ENCODE data around the gene IFNL3. TPM values are rescaled to one million over a fixed set of nuclear protein-coding genes. Genes with fewer than 3 reads are reported as not detected.

IFNL3 gene
- total RNA-seq, 1 experiment from 2014 or later: not detected

DNA sequence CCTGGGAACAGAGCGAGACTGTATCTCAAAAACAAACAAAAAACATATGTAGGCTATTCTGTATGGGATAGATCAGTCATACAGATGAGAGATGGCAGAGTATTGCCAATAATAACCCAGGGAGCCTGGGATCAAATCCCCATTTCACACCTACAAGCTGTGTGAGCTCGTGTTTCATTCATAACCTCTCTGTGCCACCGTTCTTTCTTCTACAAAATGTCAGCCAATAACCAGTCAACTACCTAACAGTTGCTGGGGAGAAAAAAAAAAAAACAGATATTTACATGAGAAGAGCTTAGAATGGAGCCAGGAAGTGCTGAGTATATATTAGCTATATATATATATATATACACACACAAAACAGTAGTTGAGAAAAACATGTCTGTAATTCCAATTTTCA, 16.9 kb upstream of the IFNL3 start:
- ChIA-PET POLR2A (ENCODE audit: low non-redundant PET) (no interaction called here), CTCF (no interaction called here)
- Histone ChIP-seq H3K9me3 (ENCODE audit: low read depth, low read length, poor library complexity, severe bottlenecking) (no peaks in the 10 kb centered on the region), H3K36me3 (ENCODE audit: insufficient read depth, low read length, poor library complexity, severe bottlenecking) (no peaks in the 10 kb centered on the region), H3K4me1 (ENCODE audit: insufficient read depth, low read length, poor library complexity, severe bottlenecking) (no peaks in the 10 kb centered on the region), H3K27me3 (replicated peaks; ENCODE audit: insufficient read depth, low read depth, low read length, poor library complexity) (peaks cover 54% of the 10 kb centered on the region), H3K4me3 (ENCODE audit: low read depth, low read length, poor library complexity, severe bottlenecking) (no peak overlapping the region), H3K27ac (ENCODE audit: low read depth, low read length, poor library complexity, severe bottlenecking) (no peak overlapping the region)
- no peak for DNase-seq (ENCODE audit: low spot score)
- intact Hi-C loops (cut with micrococcal nuclease; ENCODE audit: unreplicated experiment): no loop called here
- TF ChIP-seq, protein P1, sequence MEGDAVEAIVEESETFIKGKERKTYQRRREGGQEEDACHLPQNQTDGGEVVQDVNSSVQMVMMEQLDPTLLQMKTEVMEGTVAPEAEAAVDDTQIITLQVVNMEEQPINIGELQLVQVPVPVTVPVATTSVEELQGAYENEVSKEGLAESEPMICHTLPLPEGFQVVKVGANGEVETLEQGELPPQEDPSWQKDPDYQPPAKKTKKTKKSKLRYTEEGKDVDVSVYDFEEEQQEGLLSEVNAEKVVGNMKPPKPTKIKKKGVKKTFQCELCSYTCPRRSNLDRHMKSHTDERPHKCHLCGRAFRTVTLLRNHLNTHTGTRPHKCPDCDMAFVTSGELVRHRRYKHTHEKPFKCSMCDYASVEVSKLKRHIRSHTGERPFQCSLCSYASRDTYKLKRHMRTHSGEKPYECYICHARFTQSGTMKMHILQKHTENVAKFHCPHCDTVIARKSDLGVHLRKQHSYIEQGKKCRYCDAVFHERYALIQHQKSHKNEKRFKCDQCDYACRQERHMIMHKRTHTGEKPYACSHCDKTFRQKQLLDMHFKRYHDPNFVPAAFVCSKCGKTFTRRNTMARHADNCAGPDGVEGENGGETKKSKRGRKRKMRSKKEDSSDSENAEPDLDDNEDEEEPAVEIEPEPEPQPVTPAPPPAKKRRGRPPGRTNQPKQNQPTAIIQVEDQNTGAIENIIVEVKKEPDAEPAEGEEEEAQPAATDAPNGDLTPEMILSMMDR (conservative IDR thresholded peaks at IDR 0.05; ENCODE audit: low read depth, low read length): no peak
- no peak for TF ChIP-seq EZH2 (IDR thresholded peaks at IDR 0.05; ENCODE audit: borderline replicate concordance, low read depth, low read length, poor library complexity, severe bottlenecking)
- BruUV-seq (replicated peaks): no TSS peak

DNA sequence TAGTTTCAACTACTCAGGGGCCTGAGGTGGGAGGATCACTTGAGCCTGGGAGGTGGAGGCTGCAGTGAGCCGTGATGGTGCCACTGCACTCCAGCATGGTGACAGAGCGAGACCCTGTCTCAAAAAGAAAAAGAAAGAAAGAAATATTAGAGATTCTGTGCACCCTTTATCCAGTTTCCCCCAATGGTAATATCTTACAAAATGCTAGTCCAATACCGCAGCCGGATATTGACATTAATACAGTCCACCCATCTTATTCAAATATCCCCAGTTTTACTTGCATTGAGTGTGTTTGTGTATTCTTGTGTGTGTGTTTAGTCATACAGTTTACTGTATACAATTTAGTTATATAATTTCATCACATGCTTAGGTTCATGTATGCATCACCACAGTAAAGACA, 12.4 kb upstream of the IFNL3 start:
- ChIA-PET POLR2A (ENCODE audit: low non-redundant PET) (no interaction called here), CTCF (no interaction called here)
- TF ChIP-seq EZH2 (IDR thresholded peaks at IDR 0.05; ENCODE audit: borderline replicate concordance, low read depth, low read length, poor library complexity, severe bottlenecking): no peak
- TF ChIP-seq, protein P1 (conservative IDR thresholded peaks at IDR 0.05; ENCODE audit: low read depth, low read length): no peak
- Histone ChIP-seq H3K36me3 (ENCODE audit: insufficient read depth, low read length, poor library complexity, severe bottlenecking) (no peaks in the 10 kb centered on the region), H3K4me3 (ENCODE audit: low read depth, low read length, poor library complexity, severe bottlenecking) (no peak overlapping the region), H3K27me3 (replicated peaks; ENCODE audit: insufficient read depth, low read depth, low read length, poor library complexity) (peaks cover 22% of the 10 kb centered on the region), H3K9me3 (ENCODE audit: low read depth, low read length, poor library complexity, severe bottlenecking) (no peaks in the 10 kb centered on the region), H3K4me1 (ENCODE audit: insufficient read depth, low read length, poor library complexity, severe bottlenecking) (no peaks in the 10 kb centered on the region), H3K27ac (ENCODE audit: low read depth, low read length, poor library complexity, severe bottlenecking) (no peak overlapping the region)
- BruUV-seq (replicated peaks): no TSS peak
- DNase-seq (ENCODE audit: low spot score): no peak
- intact Hi-C loops (cut with micrococcal nuclease; ENCODE audit: unreplicated experiment): no loop called here

DNA sequence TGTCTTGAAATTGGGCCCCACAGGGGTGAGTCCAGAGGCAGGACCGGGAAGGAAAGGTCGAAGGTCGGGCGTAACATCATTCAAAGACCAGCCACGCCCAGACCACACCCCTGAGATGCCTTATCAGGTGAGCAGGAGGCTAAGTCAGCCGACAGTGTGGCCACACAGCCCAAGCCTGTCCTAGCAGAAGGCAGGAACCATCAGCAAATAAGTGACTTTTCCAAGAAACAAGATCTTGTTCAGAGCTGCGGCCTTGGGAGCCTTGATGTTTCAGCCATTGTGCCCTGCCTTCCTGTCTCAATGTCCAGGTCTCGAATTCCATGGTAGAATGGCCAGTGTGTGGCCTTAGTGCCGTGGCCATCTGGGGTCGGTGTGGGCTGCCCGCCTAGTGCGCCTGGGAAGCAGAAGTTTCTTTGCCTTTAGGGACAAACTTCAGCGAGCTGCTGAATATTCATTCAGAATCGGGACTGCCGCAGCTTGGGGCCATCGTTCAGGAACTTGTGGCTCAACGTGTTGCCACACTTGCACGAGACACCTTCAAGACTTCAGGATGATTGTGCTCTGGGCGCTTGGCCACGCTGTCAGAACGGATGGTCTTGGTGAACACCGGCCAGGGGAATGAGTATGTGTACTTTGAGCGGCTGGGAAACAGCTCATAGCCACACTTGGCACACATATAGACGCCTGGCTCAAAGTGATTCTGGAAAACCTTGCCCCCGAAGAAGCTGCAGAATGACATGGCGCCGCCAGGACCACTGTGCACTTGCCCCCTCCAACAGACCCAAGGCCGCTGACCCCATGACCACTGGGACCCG, 9.9 kb upstream of the IFNL3 start:
- DNase-seq (ENCODE audit: low spot score): no peak
- intact Hi-C loops (cut with micrococcal nuclease; ENCODE audit: unreplicated experiment): no loop called here
- CTCF ChIA-PET: no interaction called here
- H3K9me3 ChIP-seq (ENCODE audit: low read depth, low read length, poor library complexity, severe bottlenecking): no peaks in the 10 kb centered on the region
- BruUV-seq (replicated peaks): no TSS peak
- peaks cover 16% of the 10 kb centered on the region for H3K27me3 ChIP-seq (replicated peaks; ENCODE audit: insufficient read depth, low read depth, low read length, poor library complexity)
- TF ChIP-seq, protein P1 (conservative IDR thresholded peaks at IDR 0.05; ENCODE audit: low read depth, low read length): no peak
- TF ChIP-seq EZH2 (IDR thresholded peaks at IDR 0.05; ENCODE audit: borderline replicate concordance, low read depth, low read length, poor library complexity, severe bottlenecking): no peak
- no peaks in the 10 kb centered on the region for H3K36me3 ChIP-seq (ENCODE audit: insufficient read depth, low read length, poor library complexity, severe bottlenecking)
- H3K27ac ChIP-seq (ENCODE audit: low read depth, low read length, poor library complexity, severe bottlenecking): no peak overlapping the region
- H3K4me3 ChIP-seq (ENCODE audit: low read depth, low read length, poor library complexity, severe bottlenecking): no peak overlapping the region
- POLR2A ChIA-PET (ENCODE audit: low non-redundant PET): no interaction called here
- H3K4me1 ChIP-seq (ENCODE audit: insufficient read depth, low read length, poor library complexity, severe bottlenecking): no peaks in the 10 kb centered on the region
